ENCODE measurements around the gene RNF103.
"Not testable (repeated sequence)": the region's sequence is repeated elsewhere in the genome, so short reads cannot be mapped to it uniquely, and the experiment has no call there.

Gene RNF103, protein sequence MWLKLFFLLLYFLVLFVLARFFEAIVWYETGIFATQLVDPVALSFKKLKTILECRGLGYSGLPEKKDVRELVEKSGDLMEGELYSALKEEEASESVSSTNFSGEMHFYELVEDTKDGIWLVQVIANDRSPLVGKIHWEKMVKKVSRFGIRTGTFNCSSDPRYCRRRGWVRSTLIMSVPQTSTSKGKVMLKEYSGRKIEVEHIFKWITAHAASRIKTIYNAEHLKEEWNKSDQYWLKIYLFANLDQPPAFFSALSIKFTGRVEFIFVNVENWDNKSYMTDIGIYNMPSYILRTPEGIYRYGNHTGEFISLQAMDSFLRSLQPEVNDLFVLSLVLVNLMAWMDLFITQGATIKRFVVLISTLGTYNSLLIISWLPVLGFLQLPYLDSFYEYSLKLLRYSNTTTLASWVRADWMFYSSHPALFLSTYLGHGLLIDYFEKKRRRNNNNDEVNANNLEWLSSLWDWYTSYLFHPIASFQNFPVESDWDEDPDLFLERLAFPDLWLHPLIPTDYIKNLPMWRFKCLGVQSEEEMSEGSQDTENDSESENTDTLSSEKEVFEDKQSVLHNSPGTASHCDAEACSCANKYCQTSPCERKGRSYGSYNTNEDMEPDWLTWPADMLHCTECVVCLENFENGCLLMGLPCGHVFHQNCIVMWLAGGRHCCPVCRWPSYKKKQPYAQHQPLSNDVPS

DNA sequence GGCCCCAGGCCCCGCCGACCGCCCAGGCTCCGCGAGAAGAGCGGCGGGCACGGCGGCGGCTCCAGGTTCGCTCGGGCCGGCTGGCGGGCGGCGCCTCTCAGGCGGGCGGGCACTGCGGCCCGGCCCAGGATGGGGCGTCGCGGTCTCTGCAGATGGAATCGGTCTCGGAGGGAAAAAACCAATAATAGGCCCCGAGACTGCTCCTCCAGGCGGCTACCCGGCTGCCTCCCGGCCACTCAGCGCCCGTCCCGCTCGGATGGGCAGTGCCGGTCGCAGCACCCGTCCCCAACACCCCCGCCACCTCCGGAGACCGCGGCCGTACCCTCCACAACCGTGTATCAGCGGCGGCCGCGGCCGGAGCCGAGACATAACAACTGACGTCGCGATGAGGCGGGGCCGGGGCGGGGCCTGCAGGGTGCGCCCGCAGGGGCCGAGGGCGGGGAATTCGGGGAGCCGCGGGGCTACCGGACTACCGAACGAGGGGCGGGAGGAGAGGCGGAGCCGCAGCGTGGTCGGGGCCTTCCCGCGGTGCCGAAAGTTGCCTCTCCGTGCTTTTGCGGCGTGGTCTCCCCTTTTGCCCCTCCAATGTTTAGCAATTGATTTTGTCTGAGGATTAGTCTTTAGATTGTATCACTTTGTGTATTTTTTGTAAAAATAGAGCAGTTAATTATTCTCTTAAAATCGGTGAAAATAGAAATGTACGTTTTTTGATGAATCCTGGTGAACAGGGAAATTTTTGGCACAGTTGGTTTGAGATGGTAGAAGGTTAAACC, at the start of gene RNF103:
Gene RNF103 (minus strand): TSS at position 372 of the 773 bp plus-strand sequence. CDS start 979 bp downstream, outside the sequence.
- DNase-seq, result peak; percentile 91

DNA sequence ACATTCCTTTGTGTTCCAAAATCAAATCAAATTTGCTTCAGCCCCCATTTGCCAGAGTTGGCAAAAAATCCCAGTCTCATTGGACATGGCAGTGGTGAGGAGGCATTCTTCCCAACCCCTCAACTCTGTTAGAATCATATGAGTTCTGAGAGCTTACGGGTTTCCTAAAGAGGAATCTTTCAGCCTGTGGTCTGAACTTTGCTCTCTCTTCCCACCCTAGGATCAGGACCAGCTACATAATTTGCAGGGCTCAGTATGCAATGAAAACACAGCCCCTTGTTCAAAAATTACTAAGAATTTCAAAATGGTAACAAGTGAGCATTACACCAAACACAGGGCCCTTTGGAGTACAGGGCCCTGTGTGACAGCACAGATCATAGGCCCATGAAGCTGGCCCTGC, 49.3 kb upstream of the RNF103 start:
- no peak for DNase-seq

DNA sequence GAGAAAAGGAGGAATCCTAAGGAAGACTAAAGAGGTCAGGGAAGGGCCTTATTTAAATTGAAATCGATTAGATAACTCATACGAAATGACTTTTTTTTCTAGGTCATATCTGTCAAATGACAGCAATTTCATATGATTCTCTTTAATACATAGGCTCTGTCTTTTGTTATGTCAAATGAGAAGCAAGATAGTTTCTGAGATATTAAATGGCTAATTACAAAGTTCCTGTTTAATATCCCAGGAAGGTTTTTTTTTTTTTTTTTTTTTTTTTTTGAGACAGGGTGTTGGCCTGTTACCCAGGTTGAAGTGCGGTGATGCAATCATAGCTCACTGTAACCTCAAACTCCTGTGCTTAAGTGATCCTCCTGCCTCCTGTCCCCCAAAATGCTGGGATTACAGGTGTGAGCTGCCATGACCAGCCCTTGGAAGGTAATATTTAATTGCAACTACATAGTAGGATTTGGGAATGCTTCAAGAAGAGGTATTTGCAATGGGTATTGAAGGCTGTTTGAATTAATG, 48.4 kb upstream of the RNF103 start:
- no peak for DNase-seq

DNA sequence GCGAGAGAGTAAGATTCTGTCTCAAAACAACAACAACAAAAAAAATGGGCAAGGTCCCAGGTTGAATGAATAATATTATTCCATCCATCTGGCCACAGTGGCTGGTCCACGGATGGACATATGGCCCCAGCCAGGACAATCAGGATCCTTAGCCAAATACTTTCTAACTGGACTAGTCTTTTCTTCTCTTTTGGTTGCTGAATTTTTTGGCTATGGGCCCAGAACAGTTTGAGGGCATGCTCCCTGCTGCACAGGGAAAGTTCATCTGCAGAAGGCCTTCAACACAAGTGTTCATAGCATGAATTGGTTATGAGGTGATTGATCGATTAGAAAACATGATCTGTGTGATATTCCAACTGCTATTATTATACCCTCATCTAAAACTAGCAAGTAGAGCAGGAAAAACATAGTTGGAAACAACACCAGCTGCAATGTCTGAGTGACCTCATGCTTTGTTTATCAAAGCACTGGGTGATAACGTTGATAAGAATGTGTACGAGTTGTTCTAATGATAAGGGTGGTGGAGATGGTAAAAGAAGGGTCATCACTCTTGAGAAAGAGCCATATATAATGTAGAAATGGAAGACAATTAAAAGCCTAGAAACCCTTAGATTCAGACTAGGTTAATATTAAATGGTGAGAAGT, 47.8 kb upstream of the RNF103 start:
- no peak for DNase-seq

DNA sequence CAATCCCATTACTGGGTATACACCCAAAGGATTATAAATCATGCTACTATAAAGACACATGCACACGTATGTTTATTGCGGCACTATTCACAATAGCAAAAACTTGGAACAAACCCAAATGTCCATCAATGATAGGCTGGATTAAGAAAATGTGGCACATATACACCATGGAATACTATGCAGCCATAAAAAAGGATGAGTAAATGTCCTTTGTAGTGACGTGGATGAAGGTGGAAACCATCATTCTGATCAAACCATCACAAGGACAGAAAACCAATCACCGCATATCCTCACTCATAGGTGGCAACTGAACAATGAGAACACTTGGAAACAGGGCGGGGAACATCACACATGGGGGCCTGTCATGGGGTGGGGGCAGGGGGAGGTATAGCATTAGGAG, 45.7 kb upstream of the RNF103 start:
- DNase-seq, result not testable (repeated sequence)

DNA sequence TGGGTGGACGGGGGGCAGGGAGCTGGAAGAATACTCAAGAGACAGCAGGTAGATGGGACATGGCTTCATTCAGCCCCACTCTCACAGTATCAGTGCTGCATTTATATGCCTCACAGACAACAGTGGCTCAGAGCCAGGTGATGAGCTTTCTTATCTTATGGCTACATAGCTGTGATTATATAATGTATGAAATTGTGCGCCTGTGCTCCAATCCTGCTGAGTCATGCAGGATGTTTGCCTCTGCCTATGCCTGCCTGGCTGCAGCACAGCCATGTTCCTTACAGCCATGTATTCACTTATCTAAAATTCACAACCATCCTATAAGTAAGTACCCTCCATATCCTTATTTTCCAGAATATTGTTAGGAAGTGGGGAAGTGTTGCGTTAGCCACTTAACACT, 37.7 kb upstream of the RNF103 start:
- no peak for DNase-seq

DNA sequence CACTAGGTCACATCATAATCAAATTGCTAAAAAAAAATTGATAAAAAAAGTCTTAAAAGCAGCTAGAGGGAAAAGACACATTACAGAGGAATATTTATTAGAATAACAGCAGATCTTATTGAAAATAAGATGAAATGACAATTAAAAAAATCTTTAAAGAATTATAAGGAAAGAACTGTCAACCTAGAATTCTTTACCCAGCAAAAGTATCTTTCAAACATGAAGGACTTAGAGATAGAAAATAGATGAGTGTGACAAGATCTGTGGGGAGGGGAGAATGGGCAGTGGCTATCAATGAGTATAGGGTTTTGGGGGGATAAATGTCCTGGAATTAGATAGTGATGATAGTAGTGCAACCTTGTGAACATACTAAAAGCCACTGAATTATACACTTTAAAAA, 26.5 kb upstream of the RNF103 start:
- no peak for DNase-seq

DNA sequence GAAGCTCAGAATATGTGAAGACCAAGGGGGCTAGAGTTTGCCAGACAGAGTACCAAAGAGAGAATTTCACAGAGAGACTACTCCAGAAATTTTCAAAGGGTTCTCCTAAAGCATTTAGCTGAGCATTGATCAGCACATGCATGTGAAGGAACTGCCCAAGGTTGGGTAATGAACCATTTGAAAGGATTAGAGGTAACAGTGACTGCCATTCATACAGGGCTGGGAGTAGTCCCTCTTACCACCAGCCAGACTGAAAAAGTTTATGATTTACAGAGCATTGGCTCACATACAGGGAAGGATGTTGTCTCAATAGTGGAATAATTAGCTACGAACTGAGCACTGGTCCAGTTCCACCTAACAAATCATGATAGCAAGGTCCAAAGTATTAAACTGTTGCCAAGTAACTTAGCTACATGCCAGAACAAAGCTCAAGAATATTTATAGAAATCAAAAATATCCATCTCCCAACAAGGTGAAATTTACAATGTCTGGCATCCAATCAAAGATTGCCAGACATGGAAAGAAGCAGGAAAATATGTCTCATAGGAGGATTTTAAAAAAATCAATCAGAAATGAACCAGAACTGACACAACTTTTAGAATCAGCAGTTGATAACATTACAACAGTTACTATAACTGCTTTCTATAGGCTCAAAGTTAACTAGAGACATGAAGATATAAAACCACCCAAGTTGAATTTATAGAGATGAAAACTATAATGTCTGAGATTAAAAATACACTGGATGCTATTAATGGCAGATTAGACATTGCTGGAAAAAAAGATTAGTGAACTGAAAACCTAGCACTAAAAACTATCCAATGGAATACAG, 25.7 kb upstream of the RNF103 start:
- no peak for DNase-seq

DNA sequence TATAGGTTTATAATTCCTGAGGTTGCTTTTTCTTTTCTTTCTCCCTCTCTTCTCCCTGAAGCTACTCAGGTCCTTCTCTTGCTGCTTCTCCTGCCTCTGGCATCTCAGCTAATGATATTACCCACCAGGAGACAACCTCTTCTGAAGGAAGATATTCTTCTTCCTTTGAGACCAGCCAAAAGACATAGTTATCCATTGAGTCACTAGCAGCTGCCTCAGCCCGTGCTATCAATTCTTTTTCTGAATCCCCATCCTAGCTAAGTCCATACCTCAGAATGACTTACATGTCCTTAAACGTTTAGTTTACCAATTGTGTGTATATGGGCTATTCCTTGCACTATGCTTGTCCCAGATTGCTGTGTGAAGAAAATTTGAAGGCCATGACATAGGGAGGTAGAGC, 25.0 kb upstream of the RNF103 start:
- no peak for DNase-seq

DNA sequence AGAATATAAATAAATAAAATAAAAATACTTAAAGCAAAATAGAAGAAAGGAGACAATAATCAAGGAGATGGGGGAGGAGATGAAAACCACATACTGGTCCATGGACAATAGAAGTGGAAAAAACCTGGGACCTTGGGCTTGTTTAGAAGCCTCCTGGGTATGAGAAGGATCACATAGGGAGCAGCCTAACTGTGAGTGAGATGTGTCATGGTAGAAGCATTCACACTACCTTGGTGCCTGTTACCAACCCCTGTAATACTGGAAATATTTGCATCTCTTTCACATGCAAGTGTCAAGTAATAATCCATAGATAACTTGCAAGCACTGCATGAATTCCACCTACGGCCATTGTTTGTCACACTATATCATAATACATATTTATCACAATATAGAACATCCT, 23.2 kb upstream of the RNF103 start:
- no peak for DNase-seq

DNA sequence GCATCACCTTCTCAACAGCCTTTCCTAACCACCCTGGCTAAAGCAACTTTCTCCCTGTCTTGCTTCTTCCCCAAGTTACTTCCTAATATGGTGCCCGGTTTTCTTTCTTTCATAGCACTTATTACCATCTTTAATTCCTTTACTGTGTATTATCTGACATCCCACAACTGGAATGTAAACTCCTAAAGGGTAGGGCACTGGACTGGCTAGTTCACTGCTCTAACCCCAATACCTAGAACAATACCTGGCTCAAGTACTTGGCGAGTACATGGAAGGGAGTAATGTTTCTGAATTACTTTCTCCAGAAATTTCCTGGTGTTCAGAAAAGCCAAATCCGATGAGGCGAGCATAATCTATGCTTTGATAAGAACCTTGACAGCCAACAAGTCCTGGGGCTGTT, 22.7 kb upstream of the RNF103 start:
- DNase-seq, result no peak

DNA sequence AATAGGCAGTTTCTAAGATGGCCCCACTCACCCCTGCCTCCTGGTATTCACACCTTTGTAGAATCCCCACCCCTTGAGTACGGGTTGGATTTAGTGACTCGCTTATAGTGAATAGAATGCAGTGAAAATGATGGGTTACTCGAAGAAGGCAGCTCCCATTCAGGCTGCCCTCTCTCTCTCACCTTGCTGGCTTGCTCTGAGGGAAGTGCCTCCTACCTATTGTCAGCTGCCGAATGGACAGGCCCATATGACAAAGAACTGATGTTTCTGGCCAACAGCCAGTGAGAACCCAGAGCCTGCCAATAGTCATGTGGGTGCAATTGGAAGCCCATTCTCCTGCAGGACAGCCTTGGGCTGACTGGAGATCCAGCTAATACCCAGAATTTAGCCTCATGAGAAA, 22.1 kb upstream of the RNF103 start:
- DNase-seq, result no peak

DNA sequence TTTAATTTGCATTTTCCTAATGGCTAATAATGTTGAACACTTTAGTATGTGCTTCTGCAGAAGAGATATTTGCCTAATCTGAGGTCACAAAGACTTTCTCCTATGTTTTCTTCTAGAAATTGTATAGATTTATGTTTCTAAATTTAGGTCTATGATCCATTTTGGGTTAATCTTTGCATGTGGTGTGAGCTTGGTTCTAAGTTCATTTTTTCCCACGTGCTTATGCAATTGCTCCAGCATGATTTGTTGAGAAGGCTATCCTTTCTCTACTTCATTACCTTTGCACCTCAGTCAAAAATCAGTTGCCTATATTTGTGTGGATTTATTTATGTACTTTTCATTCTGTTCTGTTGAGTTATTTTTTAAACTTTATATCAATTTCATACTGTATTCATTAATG, 15.0 kb upstream of the RNF103 start:
- DNase-seq, result no peak

DNA sequence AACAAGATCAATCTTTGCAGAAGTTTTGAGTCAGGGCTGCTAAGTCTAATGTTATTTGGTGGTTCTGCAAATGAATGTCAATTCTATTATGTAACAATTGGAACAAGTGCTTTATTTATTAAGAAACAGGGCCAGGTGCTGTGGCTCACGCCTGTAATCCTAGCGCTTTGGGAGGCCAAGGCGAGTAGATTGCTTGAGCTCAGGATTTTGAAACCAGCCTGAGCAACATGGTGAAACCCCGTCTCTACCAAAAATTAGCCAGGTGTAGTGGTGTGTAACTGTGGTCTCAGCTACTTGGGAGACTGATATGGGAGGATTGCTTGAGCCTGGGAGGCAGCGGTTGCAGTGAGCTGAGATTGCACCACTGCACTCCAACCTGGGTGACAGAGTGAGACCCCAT, 13.2 kb upstream of the RNF103 start:
- DNase-seq, result no peak

DNA sequence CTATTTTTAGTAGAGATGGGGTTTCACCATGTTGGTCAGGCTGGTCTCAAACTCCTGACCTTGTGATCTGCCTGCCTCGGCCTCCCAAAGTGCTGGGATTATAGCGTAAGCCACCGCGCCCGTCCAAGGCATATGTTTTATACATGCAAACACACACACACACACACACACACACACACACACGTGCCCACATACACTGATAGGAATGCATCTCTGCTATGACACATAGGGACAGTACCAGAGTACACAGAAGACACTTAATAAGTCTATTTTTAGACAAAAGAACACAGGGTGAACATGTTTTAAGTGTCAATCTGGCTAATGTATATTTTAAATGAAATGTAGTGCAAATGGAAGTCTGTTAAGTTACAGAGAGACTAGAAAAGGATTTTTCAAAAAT, 10.7 kb upstream of the RNF103 start:
- DNase-seq, result no peak

DNA sequence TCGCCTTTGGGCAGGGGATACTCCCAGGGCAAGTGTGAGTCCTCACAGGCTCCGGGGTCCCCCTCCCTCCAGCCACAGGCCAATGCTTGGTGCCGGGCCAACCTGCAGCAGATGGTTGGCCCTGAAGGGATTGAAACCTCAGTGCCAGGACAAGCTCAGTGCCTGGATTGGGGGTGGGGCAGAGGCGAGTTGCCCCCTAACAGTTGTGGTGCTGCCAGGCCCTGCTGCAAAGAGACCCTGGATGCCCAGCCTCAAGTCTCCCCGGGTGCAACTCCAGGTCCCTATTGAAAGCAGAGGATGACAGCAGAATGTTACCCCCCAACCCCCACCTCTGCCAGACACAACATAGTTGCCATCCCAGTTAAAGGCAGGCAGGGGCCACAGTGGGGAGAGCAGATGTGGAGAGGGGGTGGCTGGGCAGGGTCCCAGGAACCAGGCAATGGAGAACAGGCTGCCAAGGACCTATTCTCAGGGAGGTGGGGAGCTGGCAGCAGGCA, 9.5 kb upstream of the RNF103 start:
- DNase-seq, result no peak

DNA sequence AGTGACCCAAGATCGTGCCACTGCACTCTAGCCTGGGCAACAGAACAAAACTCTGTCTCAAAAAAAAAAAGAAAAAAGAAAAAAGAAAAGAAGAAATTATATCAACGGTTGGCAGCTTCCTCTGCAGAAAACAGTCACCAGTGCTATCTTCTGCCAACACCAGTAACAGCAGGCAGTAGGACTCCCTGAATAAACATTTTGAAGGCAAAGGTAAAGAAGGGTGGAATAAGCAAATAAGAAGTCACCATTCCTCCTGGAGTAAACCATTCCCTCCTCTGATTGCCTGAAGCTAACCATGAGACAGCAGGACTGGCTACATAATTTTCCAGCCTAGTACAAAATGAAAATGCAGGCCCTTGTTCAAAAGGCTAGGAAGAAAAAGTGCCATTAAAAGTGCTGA, 9.0 kb upstream of the RNF103 start:
- DNase-seq, result no peak

DNA sequence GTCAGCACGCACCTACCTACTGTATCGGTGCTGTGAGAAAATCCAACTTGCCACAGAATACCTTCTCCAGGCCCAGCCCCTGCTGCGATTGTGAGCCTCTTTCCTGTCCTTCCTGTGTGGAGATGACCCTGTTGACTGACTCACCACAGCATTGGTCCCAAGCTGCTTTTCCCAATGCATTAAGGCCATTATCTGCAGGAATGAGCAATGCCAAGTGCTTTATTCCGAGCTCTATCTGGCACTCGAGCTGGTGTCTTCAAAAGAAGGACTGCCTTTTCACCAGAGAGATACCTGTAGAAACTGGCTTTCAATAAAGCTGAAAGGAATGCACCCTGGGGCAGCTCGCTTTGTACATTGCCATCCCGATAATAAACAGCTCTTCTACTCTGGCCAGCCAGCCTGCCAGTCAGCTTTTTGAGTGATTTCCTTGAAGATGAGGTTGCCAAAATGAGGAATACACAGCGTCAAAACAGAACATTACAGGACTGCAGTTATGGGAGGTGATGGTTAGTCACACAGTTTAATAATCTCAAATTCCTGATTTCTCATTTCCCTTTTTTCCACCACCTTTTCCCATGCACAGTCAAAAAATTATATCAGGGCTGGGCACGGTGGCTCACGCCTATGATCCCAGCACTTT, 8.3 kb upstream of the RNF103 start:
- DNase-seq, result no peak

DNA sequence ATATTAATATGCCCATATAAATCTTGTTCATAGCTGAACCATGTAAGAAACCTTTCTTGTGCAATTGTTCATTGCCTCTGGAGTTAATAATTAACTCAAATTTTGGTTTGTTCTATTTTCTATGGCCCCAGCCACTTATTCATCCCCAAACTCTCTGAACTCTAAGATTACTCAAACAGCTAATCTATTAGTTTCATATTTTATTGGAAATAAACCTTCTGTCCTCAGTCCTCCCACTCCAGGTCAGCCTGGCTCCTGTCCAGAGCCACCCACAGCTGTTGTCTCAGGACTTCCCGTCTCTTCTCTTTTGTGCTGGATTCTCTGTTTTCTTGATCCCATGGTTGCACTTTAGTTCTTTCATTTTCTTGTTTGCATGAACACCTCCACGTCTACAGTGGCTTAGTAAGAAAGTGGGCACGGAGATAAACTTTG, 4.4 kb upstream of the RNF103 start:
- no peak for DNase-seq

DNA sequence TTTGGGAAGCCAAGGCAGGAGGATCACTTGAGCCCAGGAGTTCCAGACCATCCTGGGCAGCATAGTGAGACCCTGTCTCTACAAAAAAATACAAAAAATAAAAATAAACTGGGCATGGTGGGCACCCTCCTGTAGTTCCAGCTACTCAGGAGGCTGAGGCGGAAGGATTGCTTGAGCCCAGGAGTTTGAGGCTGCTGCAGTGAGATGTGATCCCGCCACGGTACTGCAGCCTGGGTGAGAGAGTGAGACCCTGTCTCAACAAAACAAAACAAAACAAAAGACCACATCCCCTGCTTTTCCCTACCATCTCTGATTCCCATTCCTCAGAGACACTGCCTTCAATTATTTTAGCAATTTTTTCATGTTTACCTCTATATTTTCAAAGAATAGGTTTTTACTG, 3.9 kb upstream of the RNF103 start:
- no peak for DNase-seq

DNA sequence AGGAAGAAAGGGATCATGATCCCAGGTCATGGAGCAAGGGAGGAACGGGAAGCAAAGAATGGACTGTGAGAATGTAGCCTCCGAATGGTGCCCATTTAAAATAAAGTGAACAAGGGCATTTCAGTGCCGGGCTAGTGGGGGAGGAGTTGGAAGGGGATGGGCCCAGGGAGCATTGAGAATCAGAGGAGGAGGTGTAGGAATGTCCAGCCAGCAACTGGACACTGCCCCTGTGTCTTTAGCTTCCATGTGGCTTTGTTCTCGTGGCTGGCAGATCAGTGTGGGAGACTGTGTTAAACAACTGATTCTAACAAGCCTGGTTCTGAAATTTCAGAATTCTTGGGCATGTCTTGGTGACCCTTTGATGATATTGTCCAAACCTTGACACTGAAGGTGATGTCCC, 1.4 kb upstream of the RNF103 start:
- DNase-seq, result no peak

DNA sequence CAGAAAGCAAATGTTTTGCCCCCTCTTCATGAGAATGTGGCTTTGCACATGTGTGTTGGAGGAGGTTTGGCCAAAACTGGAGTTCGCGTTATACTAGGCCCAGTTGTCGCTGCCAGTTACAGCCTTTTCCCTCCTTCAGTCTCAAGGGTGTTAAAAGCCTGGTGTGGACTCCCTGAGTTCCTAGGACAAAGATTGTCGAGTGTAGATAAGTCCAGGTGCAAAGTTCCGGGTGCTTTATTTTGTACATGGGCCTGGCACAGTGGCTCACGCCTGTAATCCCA, 542 bp upstream of the RNF103 start:
- DNase-seq, result no peak

Measured in NCI-H510A (cell line).